GM19372 (cell line): ENCODE measurements around the gene SLC4A11.

Source experiments
- ATAC-seq: cut with Tn5 transposase; IDR thresholded peaks from one replicate; pipeline ENCODE4 v1.9.1; 2021; ENCODE audit warnings: mild to moderate bottlenecking, low read depth, moderate library complexity; ENCODE audit not compliant: unreplicated experiment

SLC4A11 gene

DNA sequence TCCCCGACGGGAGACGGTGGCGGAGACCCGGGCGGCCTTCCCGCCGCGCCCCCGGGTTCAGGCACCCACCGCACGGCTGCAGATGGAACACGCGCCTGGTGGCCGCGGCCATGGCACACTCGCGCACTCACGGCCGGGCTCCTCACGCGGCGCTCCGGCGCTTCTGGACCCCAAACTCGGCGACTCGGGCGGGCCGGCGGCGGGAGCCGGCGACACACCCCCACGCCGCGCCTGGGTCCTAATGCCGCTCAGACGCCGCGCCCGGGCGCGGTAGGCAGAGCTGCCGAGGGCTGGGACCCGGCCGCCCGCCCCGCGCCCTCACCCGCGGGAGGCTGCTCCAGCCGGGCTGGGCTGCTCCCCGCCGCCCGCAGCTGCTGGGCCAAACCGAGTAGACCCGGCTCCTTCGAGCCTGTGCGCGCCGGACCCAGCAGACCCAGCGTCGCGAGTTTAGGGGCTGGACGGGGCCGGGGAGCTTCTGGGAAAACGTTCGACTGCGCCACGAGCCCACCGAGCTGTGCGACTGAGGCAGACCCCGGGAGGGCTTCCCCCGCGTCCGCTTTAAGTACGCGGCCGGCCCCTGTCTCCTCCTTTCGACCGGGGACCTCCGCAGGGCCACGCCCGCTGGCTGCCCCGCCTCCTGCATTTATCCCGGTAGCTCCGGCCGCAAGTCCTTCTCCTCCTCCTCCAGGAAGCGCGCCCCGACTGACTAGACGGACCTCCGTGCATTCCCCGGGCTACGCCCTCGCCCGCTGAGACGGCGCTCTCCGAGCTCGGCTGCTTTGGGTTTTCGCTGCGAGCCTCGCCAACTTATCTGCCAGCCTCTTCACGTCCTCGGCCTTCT lies at the start of gene SLC4A11:
Gene SLC4A11, minus strand, starts transcription at position 165 of the 841 bp plus-strand sequence. Its CDS starts 53 bp downstream, at position 112.
- peak; percentile 54 for ATAC-seq

DNA sequence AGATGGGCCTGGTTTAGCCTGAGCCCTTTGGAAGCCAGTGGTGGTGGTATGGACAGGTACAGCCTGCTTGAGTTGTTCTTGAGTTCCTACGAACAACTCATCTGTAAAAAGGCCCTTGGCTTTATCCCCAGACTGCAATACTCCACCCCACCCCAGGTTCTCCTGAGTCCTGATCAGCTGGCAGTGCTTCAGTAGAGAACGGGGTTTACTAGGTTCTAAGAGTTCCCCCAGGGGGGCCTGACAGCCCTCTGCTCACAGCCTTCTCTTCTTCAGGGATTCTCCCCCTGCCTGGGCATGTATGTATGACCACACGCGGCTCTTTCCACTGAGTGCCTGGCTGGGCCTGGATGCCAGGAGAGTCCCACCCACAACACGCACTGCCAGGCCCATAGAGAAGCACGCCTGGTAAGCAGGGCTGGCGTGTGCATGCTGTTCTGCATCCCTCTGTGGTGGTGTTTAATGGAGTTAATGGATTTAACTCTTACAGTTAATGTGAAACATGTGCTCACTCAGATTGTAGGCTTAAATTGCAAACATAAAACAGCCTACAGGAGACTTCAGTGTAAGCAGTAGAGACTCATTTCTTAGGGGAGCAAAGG lies 44.3 kb upstream of the SLC4A11 start:
- no peak for ATAC-seq

DNA sequence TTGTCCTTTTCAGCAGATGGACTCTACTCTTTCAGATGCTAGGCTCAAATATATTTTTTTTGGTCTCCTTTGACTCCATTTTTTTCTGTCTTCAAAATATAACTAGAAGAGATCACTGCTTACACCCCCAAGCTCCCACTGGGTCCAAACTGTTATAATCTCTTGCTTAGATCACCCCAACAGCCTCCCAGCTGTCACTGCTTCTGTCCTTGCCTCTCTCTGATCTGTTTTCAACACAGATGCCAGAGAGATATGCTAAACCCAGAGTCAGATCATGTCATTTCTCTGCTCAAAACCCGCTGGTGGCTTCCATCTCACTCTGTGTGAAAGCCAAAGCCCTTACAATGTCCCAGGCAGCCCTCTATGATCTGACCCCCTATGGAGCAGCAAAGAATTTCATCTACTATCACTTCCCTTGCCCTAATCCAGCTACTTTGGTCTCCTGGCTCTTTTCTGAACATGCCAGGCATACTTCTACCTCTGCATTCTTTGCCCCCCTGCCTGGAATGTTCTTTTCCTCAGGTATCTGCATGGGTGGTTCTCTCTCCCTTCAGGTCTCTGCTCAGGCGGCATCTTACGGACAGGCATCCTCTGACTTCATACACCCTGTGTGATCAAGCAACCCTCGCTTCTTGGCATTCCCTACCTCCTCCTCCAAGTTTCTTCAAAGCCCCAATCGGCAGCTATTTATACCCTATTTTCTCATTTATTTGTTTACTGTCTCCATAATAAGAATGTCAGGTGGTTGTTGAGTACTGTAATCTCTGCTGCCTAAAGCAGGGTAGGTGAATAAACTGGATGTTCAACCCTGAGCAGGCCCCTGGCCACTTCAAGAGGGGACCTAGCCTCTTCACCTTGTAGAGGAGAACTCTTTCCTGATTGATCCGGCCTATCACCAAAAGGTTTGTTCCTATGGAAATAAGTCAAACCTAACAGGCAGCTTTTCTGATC lies 43.6 kb upstream of the SLC4A11 start:
- no peak for ATAC-seq

DNA sequence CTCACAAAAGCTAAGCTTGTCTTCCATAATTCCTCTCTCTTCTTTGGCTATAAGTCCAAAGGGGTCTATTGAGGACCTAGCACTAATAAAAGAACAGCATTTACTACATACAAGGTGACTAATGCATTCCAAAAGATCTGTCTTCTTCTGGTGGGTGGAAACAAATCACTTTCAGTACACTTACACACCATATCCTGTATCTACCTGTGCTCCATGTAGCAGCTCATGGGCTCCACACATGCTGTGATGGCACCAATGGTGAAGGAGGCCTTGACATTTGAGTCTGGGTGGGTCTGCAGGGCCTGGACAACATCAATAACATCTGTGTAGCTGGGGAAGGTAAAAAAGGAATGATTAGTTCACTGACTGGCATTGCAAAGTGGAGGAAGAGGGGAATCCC lies 42.4 kb upstream of the SLC4A11 start:
- ATAC-seq: no peak

DNA sequence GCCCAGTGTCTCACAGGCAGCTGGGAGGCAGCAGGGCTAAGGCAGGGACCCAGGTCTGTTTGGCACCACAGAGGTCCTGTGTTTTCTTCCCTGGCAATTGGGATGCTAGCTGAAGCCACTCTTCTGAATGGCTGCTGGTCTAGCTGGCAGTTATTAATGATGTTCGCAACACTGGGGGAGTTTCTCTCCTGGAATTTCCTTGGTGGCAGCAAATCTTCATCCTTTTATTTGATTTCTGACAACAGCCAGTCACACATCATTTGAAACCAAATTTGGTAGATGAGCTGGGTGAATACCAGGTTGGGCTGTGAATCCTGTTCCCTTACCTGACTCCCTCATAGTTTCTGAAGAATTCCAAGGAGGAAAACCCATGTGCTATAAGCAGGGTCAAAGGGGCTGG lies 40.8 kb upstream of the SLC4A11 start:
- ATAC-seq: no peak

DNA sequence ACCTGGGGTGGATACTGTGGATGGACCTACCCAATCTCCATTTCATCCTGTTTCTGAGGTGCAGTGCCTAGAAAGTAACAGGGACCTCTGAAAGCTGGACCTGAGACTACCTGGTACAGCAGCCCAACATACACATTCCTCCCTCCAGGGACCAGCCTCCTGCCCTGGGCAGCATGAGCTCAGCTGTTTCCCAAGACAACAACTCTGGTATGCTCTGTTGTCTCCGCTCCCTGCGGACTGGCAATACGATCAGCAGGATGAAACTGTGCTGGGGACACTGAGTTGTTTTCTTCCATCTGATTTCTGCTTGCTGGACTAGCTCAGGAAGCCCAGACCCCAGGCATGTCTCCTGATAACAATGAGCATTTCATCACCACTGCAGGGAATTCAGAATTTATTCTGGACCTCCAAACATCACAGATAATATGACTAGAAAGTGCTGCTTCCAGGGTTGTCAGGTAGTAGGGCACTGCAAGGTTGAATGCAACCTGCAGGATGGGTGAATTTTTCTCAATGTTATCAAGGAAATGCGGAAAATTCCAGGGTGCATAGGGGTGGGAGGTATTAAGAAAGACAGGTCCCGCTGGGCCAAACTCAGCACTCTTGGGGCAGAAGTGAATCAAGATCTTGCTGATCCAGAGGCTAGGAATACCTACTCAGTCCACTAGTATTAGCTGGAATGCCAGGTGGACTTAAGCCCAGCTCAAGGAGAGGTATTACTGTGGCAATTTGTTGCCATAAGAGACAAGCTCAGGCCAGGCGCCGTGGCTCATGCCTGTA lies 38.9 kb upstream of the SLC4A11 start:
- no peak for ATAC-seq

DNA sequence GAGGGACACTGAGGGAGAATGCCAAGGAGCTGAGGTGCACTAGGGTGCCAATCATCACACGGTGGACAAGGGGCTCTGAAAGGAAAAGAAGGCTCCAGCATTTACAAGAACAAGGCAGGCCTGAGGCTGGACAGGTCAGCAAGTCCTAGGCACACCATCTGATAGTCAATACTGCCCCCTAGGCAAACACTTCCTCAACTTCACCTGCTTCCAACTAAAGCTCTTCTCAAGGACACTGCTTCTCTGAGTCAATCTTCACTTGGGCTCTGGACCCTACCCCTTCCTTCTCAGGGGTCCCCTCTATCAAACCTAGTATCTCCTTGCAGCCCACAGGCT lies 37.7 kb upstream of the SLC4A11 start:
- no peak for ATAC-seq

DNA sequence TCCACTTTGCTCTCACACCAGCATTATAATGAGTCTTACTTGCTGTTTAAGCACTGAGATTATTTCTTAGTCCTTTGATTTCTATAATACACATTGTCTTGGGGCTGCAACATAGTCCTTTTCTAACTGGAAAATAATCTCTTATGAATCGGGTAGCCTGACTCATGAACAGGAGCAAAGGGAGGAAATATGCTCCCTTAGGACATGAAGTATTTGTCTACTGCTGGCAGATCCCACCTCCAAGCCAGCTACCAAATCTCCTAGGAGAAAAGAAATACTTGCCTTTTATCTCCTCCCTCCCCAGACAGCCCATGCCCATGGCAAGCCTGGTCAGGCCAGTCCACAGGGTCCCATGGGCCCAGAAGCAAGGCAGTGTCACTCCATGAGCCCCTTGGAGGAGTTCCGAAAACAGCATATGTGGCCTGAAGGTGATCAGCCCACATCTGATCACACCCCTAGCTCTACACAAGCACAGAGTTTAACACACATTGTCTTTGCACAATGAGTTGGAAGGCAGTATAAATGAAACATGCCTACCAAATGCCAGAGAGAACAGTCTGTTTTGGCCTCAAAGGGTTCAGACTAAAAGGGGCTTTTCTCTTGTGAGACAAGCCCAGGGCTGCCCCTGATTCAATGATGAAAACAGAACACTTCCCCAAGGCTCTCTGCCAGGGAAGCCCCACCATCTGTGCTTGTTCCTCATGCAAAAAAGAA lies 37.1 kb upstream of the SLC4A11 start:
- ATAC-seq: no peak

DNA sequence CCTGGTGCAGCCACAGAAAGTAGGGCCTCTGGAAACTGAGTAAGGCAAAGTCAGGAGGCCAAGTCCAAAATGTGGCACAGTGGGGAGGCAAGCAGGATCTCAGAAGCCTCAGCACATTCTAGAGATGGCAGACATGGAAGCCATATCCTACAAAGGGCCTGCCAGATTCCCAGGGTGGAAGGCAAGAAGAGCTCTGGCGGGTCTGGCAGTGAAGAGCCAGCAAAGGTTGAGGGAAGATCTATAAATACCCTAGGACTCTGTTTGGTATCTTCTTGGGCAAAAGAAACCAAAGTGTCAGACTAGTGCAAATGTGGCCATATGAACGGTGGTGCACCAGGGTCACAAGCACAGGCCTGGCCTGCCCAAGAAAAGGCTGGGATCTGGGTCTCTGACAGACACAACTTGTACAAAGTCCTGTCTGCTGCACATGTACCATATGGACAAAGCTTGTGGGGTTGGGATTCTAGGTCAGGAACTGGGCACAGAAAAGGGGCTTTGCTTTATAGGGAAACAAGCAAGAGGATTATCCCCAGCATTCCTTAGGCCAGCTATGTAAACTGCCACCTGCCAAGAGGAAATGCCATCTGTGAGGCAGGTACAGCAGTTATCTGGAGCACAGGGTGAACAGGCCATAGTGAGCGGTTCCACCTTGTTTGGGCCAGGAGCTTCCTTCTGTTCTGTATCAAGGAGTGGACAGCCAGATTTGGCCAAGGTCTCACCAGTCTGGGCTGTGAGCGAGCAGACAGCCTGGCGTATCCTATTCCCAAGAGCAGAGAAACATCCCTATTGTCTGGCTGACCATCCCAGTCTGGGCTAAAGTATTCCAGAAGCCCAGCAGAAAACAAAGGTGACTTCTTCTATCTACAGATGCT lies 36.3 kb upstream of the SLC4A11 start:
- no peak for ATAC-seq

DNA sequence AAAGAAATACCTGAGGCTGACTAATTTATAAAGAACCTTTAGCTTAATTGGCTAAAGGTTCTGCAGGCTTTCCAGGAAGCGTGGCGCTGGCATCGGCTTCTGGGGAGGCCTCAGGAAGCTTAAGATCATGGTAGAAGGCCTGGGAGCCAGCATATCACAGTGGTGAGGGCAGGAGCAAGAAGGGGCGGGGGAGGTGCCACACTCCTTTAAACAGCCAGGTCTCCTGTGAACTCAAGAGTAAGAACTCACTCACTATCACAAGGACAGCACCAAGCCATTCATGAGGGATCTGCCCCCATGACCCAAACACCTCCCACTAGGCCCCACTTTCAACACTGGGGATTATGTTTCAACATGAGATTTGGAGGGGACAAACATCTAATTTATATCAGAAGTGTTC lies 34.4 kb upstream of the SLC4A11 start:
- ATAC-seq: no peak

DNA sequence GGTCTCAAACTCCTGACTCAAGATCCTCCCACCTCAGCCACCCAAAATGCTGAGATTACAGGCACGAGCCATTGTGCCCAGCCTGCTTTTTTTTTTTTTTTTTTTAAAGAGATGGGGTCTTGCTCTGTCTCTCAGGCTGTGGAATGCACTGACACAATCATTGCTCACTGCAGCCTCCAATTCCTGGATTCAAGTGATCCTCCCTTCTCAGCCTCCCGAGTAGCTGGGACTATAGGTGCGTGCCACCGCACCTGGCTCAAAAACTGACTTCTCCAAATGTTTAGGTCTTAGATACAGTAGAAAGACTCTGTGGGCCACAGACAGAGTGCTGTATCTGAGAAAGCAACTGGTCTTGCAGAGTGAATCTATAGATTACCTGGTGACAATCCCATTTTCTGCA lies 31.1 kb upstream of the SLC4A11 start:
- ATAC-seq: no peak

DNA sequence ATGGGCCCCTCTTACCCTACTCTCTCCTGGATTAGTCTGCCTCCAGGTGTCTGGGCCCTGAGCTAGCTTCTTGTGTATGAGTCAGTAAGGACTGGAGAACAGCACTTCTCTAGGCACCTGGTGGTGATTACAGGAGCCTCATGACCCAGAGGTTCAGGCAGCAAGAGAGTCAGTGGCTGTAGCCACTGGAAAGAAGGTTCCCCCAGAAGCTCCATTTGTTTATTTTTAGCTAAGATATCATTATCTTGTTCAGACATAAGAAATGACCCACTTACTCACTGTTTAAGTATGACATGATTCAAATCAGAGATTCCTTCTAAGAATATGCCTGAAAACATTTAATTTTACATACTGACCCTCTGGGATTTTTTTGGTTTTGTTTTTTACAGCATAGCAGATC lies 23.6 kb upstream of the SLC4A11 start:
- no peak for ATAC-seq

DNA sequence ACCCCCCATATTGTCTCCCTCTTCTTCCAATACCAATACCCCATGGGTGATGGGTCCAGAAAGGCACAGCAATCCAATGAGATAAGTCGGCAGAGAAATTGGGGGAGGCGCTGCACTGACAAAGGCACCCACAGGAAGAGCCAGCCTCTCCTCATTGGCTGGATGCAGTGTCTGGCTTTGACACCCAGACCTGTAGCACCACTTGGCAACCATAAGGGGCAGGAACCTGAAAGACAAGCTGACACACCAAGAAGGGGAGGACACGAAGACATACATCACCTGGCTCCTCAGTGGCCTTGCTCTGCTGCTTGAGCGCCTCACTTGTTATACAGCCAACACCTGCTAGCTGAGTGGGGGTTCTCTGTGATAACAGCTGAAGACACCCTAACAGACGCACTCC lies 19.4 kb upstream of the SLC4A11 start:
- no peak for ATAC-seq

DNA sequence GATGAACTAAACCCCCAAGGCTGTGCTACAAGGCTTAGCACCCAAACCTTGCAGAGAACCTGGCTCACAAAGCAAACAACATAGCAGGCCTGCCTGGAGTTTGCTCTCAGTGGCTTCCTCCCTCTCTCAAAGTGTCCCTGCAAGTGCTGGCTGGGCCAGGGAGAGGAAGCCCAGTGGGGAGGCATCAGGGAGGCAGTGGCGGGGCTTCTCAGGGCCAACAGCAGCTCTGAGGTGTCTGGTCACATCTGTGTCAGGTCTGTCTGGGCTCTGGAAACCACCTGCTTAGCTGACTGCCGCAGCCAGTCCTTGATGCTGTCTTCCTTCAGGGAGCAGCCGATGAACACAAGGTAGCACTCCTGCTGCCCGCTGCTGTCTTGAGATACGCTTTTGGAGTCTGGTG lies 16.7 kb upstream of the SLC4A11 start:
- ATAC-seq: no peak

DNA sequence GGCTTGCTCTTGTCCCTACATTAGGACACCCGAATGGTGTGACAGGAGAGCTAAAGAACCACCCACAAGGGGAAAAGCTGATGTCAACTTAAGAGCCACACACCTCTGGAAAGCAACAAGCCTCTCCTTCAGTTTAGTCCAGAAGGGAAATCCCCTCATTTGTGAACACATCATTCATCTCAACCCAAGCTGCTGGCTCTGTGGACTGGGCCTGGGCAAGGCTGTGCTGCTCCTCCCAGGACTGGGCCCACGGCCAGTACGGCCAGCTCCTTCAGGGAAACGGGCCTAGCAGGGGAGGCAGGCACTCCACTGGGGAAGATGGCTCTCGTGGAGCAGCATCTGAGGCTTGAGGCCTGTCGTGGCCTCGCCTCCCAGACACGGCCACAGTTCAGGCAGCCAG lies 12.8 kb upstream of the SLC4A11 start:
- no peak for ATAC-seq

DNA sequence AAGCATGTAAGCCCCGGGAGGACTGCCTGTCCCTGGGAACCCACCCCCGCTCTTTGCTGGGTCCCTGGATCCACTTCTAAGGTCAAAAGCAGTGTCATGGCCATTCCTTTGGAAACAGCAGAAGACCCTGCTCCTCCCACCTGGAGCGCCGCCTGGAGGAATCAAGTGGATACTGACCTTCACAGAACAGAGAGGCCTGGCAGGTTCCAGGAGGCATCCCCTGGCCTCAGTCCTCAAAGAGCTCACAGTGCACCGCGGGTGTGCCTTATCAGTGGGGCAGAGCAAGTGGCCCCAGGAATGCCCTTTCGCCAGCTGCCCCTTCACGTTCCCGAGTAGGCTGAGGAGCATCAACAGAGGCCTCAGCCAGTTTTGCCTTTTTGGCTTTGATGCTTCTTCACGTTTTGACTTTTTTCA lies 11.1 kb upstream of the SLC4A11 start:
- ATAC-seq: no peak

DNA sequence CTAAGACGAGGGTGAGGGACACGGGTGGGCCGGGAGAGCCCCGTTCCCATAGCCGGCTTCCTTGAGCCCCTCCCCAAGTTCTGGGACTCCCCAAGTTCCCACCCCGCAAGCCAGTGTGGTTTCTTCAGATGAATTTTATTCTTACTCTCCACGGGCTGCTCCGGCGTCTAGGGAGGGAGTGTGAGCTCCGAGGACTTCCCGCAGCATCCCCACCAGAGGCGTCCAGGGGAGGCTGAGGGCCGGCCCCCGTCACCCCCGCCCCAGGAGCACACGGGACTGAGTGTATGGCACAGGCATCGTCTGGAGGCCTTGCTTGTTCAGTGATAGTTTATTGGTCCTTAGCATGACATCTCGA lies 10.0 kb upstream of the SLC4A11 start:
- ATAC-seq: no peak

DNA sequence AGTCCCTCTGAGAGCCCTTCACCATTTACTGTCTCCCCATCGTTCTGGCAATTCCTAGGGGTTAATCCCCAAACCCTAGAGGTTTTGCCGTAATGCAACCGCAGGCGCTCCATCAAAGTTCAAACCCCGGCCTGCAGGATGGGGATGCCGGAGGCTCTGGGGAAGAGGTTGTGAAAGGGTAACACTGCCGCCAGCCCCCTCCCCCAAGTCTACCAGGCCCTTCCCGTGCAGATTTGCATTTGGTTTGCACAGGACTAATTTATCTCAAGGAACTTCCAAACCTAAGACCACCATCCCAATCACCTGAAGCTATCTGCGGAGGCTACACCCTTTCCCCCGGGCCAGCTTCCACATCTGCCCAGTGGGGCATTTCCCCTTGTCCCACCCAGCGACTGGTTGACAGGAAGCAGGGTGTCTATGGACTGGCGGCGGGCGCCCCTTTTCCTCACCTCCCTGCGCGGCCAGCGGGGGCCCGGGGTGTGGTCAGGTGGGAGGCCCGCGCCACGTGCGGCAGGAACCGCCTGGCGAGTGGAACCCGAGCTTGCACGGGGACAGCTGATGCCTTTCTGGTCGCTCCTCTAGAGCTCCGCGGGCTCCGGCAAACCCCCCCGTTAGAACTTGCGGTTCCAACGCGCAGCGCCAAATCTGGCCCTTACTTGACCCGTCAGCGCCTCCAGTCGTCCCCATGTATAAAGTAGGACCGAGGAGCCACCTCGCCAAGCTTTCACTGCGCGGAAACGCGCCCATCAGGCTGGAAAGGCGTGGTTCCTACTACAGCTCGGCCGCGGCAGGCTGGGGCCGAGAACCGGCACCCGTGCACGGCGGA lies 9.4 kb upstream of the SLC4A11 start:
- no peak for ATAC-seq
